ENCODE results near the gene NOX3.

Gene NOX3

DNA sequence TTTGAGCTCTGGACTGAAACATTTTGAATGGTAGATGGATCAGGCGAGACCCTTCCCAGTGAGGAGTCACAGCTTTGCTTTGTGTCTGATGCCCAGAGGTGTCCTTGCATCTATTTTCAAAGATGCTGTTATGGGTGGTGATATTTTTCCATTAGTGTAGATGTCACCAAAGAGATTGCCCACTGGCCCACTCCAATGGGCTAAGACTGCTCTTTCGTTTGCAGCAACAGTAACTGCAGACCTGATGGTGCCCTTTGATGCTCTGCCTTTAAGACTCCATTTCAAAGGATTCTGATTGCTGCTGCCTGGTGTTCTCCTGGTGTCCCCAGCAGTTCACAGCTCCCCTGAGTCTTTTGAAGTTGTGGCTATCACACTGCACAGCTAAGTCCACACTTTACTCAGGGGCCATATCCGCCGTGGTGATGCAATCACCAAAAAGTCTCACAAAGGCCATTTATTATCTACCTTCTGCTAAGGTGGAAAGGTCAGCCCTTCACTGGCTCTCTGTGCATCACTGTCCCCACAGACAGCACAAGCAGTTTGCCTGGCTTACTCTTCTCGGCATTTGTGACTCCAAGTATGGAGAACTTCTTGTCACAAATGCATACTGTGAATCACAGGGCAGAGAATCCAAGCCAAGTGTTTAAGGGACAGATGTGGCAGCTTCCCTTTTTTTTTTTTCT lies 56.4 kb downstream of the NOX3 start:
- in situ Hi-C loops (cut with MboI; ENCODE audit: low sequenced_read_pairs, unreplicated experiment) = no loop called here
- no peak for DNase-seq (ENCODE audit: low spot score)
- TF ChIP-seq, protein P1, sequence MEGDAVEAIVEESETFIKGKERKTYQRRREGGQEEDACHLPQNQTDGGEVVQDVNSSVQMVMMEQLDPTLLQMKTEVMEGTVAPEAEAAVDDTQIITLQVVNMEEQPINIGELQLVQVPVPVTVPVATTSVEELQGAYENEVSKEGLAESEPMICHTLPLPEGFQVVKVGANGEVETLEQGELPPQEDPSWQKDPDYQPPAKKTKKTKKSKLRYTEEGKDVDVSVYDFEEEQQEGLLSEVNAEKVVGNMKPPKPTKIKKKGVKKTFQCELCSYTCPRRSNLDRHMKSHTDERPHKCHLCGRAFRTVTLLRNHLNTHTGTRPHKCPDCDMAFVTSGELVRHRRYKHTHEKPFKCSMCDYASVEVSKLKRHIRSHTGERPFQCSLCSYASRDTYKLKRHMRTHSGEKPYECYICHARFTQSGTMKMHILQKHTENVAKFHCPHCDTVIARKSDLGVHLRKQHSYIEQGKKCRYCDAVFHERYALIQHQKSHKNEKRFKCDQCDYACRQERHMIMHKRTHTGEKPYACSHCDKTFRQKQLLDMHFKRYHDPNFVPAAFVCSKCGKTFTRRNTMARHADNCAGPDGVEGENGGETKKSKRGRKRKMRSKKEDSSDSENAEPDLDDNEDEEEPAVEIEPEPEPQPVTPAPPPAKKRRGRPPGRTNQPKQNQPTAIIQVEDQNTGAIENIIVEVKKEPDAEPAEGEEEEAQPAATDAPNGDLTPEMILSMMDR (IDR thresholded peaks at IDR 0.05; ENCODE audit: borderline replicate concordance, control extremely low read depth, extremely low read depth, insufficient read depth, missing control alignments) = no peak

DNA sequence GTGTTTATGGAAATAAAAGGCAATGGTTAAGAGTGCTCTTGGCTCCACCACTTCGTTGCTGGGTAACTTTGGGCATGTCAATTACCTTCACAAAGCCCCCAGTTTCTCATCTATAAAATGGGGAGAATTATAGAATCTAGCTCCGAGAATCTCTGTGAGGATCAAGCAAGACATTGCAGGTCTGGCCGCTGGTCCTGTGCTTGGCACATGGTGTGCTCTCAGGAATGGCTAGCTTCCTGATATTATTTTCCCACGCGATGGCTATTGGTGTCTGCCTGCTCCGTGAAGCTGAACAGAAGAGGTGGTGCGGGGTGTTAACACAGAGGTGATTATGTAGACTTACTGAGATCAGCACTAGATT lies 57.0 kb downstream of the NOX3 start:
- TF ChIP-seq, protein P1 (IDR thresholded peaks at IDR 0.05; ENCODE audit: borderline replicate concordance, control extremely low read depth, extremely low read depth, insufficient read depth, missing control alignments) = no peak
- no peak for DNase-seq (ENCODE audit: low spot score)
- in situ Hi-C loops (cut with MboI; ENCODE audit: low sequenced_read_pairs, unreplicated experiment) = no loop called here

DNA sequence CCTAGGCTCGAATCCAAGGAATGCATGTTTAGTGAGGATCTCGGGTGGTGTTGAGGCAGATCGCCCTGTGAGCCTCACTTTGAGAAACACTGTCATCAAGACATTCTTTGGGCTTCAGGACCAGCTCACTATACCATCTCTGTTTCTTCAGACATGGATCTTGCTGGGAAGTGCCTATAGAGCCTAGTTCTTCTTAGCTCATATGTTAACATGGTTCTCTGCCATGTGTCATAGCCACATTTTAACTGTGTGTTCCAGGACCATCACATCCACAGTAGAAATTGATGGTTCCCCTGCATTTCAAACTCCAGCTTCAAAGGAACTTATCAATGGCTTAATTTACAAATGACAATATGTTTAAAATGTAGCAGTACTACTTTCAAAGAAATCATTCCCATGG lies 57.4 kb downstream of the NOX3 start:
- TF ChIP-seq, protein P1 (IDR thresholded peaks at IDR 0.05; ENCODE audit: borderline replicate concordance, control extremely low read depth, extremely low read depth, insufficient read depth, missing control alignments) = no peak

DNA sequence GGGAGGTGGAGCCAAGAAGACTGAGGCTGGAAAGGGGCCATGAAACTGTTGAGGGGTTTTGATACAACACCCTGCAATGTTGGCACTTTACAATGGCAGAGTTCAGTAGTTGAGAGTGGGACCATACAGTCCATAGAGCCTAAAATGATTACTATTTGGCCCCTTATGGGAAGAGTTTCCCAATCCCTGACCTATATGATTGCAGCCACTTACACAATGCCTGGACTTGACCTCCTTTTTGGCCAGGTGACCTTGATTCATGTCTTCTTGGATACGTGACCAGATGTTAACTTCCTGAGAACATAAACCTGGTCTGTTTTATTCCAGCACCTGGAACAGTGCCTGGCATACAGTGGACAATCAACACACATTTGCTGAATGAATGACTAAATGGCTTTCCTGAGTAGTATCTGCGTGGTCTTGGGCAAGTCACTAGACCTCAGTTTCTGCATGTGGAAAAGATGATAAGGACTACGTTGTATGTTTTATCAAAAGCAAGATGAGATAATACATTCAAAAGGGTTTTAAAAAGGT lies 58.4 kb downstream of the NOX3 start:
- in situ Hi-C loops (cut with MboI; ENCODE audit: low sequenced_read_pairs, unreplicated experiment) = no loop called here
- no peak for DNase-seq (ENCODE audit: low spot score)
- TF ChIP-seq, protein P1 (IDR thresholded peaks at IDR 0.05; ENCODE audit: borderline replicate concordance, control extremely low read depth, extremely low read depth, insufficient read depth, missing control alignments) = no peak

More for the DNA sequence above, 57.4 kb downstream of the NOX3 start:
- DNase-seq (ENCODE audit: low spot score) = no peak
- in situ Hi-C loops (cut with MboI; ENCODE audit: low sequenced_read_pairs, unreplicated experiment) = no loop called here

DNA sequence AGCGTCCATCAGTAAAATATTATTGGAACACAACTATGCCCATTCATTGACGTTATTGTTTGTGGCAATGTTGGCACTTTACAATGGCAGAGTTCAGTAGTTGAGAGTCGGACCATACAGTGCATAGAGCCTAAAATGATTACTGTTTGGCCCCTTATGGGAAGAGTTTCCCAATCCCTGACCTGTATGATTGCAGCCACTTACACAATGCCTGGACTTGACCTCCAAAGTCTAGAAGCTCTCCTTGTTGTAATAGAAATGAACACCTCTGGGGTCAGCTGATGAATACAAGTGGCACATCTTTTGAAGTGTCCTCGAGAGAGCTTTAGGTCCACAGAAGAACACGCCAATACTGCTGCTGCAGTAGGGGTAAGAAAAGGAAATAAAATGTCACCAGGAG lies 59.0 kb downstream of the NOX3 start:
- TF ChIP-seq, protein P1 (IDR thresholded peaks at IDR 0.05; ENCODE audit: borderline replicate concordance, control extremely low read depth, extremely low read depth, insufficient read depth, missing control alignments) = no peak
- in situ Hi-C loops (cut with MboI; ENCODE audit: low sequenced_read_pairs, unreplicated experiment) = no loop called here
- DNase-seq (ENCODE audit: low spot score) = no peak

DNA sequence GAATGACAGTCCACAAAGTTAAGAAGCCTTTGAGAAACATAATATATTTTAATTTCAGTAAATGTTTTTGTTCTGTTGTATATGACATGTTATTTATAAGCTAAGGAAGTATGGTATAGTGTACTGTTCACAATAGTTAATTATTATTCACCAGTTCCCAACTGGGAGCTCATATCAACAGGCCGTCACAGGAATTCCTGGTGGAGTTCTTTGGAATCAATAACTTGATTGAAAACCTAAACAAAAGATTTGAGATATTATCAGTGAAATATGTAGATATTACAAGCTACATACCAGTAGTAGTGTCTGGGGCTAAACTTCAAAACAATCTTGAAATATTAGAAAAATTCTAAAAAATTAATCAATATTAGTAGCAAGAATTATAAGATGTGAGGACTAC lies 60.3 kb downstream of the NOX3 start:
- TF ChIP-seq, protein P1 (IDR thresholded peaks at IDR 0.05; ENCODE audit: borderline replicate concordance, control extremely low read depth, extremely low read depth, insufficient read depth, missing control alignments) = no peak
- in situ Hi-C loops (cut with MboI; ENCODE audit: low sequenced_read_pairs, unreplicated experiment) = no loop called here
- no peak for DNase-seq (ENCODE audit: low spot score)
